ENCODE data around the gene HMHB1. TPM values are rescaled to one million over a fixed set of nuclear protein-coding genes. Genes with fewer than 3 reads are reported as not detected.

The HMHB1 gene
- total RNA-seq, 1 experiment from 2014 or later, result not detected

DNA sequence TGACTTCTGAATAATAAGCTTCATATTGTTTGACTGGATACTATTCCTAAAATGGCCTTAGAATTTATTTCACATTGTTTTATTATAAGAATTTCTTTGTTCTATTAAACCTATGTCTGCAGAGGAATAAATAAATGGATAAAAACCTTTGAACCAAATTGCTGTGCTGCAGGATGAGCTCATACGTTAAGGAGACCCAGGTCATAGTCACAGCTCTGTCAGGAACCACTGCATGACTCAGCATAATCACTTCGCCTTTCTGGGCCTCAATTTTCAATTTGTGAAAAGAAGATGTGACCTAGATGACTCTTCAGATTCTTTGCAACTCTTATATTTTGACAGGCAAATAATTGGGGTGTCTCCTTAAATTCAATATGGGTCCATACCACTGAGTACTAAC lies 36.7 kb upstream of the HMHB1 start:
- Mint-ChIP-seq H3K4me3 (ENCODE audit: unreplicated experiment) (no peak overlapping the region), H3K9me3 (ENCODE audit: unreplicated experiment) (no peaks in the 10 kb centered on the region), H3K27ac (ENCODE audit: low read depth, unreplicated experiment) (no peak overlapping the region), H3K4me1 (ENCODE audit: insufficient read depth, unreplicated experiment) (no peaks in the 10 kb centered on the region), H3K36me3 (ENCODE audit: insufficient read depth, unreplicated experiment) (no peaks in the 10 kb centered on the region), H3K27me3 (ENCODE audit: insufficient read depth, unreplicated experiment) (no peaks in the 10 kb centered on the region)
- CTCF ChIA-PET, result interaction anchor here (1.0 kb wide), 1 partner anchor 50 kb away, joined by 3 read pairs; no protein-coding TSS in a partner anchor
- POLR2A ChIA-PET, result interaction anchor here (1.3 kb wide), 1 partner anchor 17 kb away, joined by 3 read pairs; no protein-coding TSS in a partner anchor
- intact Hi-C loops (cut with micrococcal nuclease), result loop anchor here (2.0 kb wide), 1 partner anchor 34 kb away; no protein-coding TSS in a partner anchor
- no TSS peak for BruUV-seq (replicated peaks)
- peak; percentile 35 for DNase-seq (ENCODE audit: unreplicated experiment)
- TF ChIP-seq, protein P1, sequence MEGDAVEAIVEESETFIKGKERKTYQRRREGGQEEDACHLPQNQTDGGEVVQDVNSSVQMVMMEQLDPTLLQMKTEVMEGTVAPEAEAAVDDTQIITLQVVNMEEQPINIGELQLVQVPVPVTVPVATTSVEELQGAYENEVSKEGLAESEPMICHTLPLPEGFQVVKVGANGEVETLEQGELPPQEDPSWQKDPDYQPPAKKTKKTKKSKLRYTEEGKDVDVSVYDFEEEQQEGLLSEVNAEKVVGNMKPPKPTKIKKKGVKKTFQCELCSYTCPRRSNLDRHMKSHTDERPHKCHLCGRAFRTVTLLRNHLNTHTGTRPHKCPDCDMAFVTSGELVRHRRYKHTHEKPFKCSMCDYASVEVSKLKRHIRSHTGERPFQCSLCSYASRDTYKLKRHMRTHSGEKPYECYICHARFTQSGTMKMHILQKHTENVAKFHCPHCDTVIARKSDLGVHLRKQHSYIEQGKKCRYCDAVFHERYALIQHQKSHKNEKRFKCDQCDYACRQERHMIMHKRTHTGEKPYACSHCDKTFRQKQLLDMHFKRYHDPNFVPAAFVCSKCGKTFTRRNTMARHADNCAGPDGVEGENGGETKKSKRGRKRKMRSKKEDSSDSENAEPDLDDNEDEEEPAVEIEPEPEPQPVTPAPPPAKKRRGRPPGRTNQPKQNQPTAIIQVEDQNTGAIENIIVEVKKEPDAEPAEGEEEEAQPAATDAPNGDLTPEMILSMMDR (IDR thresholded peaks at IDR 0.05; ENCODE audit: unreplicated experiment), result no peak

DNA sequence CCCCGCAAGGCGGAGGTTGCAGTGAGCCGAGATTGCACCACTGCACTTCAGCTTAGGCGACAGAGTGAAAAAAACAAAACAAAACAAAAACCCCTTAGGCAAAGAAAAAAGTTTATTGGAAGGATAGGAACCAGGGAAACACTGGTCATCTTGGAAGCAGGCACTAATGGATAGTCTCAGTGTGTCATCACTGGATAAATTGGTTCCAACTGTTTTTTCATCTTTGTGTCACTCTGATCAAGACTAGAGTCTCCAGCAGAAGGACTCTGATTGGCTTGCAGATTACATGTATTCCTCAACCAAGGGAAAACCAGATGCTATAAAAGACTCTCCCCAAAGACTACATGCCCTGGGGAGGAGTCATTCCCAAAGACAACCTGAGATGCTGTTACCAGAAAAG lies 35.0 kb upstream of the HMHB1 start:
- TF ChIP-seq, protein P1 (IDR thresholded peaks at IDR 0.05; ENCODE audit: unreplicated experiment), result no peak
- no peaks in the 10 kb centered on the region for H3K9me3 Mint-ChIP-seq (ENCODE audit: unreplicated experiment)
- no peaks in the 10 kb centered on the region for H3K27me3 Mint-ChIP-seq (ENCODE audit: insufficient read depth, unreplicated experiment)
- no peak overlapping the region for H3K27ac Mint-ChIP-seq (ENCODE audit: low read depth, unreplicated experiment)
- intact Hi-C loops (cut with micrococcal nuclease), result no loop called here
- H3K4me3 Mint-ChIP-seq (ENCODE audit: unreplicated experiment), result no peak overlapping the region
- no peak for DNase-seq (ENCODE audit: unreplicated experiment)
- BruUV-seq (replicated peaks), result no TSS peak
- no peaks in the 10 kb centered on the region for H3K4me1 Mint-ChIP-seq (ENCODE audit: insufficient read depth, unreplicated experiment)
- H3K36me3 Mint-ChIP-seq (ENCODE audit: insufficient read depth, unreplicated experiment), result no peaks in the 10 kb centered on the region
- CTCF ChIA-PET, result interaction anchor here (0.6 to 0.8 kb wide), 2 partner anchors 366 to 1167 kb away, joined by 3 read pairs; no protein-coding TSS in a partner anchor
- POLR2A ChIA-PET, result interaction anchor here (0.6 to 0.9 kb wide), 2 partner anchors 23 to 161 kb away, joined by 3 read pairs; no protein-coding TSS in a partner anchor

DNA sequence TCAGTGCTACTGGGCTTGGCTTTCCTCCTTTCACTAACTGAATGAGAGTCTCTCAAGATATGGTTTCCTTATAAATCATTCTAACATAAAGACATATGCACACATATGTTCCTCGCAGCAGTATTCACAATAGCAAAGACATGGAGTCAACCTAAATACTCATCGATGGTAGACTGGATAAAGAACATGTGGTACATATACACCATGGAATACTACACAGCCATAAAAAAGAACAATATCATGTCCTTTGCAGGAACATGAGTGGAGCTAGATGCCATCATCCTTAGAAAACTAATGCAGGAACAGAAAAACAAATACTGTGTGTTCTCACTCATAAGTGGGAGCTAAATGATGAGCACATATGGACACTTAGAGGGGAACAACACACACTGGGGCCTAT lies 32.5 kb upstream of the HMHB1 start:
- no TSS peak for BruUV-seq (replicated peaks)
- intact Hi-C loops (cut with micrococcal nuclease), result no loop called here

DNA sequence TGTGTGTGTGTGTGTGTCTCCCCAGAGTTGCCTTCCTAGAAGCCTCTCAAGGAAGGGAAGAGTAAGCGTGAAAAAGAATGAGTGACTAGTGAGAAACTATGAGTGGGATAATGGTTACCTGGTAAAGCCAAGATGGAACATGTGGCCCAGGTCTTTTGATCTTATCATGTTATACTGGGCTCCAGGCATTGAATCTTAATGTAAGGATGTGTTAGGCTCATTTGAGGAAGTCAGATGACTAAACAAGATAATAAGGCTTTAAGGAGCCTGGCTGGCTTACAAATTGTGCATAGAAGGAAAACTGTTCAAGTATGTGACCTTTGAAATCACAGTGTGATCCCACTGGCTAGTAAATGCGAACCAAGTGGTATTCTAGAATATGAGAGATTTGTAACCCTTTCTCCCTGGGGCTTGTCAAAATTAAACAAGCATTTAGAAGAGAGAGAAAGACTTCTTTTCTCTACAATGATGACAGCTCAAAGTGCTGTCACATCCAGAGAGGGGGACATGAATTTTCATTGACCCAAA lies 29.9 kb upstream of the HMHB1 start:
- H3K9me3 Mint-ChIP-seq (ENCODE audit: unreplicated experiment), result no peaks in the 10 kb centered on the region
- no peak for DNase-seq (ENCODE audit: unreplicated experiment)
- no peaks in the 10 kb centered on the region for H3K27me3 Mint-ChIP-seq (ENCODE audit: insufficient read depth, unreplicated experiment)
- no peaks in the 10 kb centered on the region for H3K36me3 Mint-ChIP-seq (ENCODE audit: insufficient read depth, unreplicated experiment)
- POLR2A ChIA-PET, result no interaction called here
- no peak overlapping the region for H3K4me3 Mint-ChIP-seq (ENCODE audit: unreplicated experiment)
- no peaks in the 10 kb centered on the region for H3K4me1 Mint-ChIP-seq (ENCODE audit: insufficient read depth, unreplicated experiment)
- intact Hi-C loops (cut with micrococcal nuclease), result no loop called here
- TF ChIP-seq, protein P1 (IDR thresholded peaks at IDR 0.05; ENCODE audit: unreplicated experiment), result no peak
- H3K27ac Mint-ChIP-seq (ENCODE audit: low read depth, unreplicated experiment), result no peak overlapping the region
- BruUV-seq (replicated peaks), result no TSS peak
- CTCF ChIA-PET, result no interaction called here

More for the DNA sequence above, 32.5 kb upstream of the HMHB1 start:
- POLR2A ChIA-PET, result no interaction called here
- Mint-ChIP-seq H3K36me3 (ENCODE audit: insufficient read depth, unreplicated experiment) (no peaks in the 10 kb centered on the region), H3K4me3 (ENCODE audit: unreplicated experiment) (no peak overlapping the region), H3K9me3 (ENCODE audit: unreplicated experiment) (no peaks in the 10 kb centered on the region), H3K4me1 (ENCODE audit: insufficient read depth, unreplicated experiment) (no peaks in the 10 kb centered on the region), H3K27ac (ENCODE audit: low read depth, unreplicated experiment) (no peak overlapping the region), H3K27me3 (ENCODE audit: insufficient read depth, unreplicated experiment) (no peaks in the 10 kb centered on the region)
- TF ChIP-seq, protein P1 (IDR thresholded peaks at IDR 0.05; ENCODE audit: unreplicated experiment), result no peak
- CTCF ChIA-PET, result interaction anchor here (0.7 to 1.5 kb wide), 2 partner anchors 8 to 693 kb away, joined by 4 to 6 read pairs; no protein-coding TSS in a partner anchor
- DNase-seq (ENCODE audit: unreplicated experiment), result no peak

Measured in MCF 10A (cell line).